Kidney glomerular epithelial cell (primary cell): ENCODE measurements around the gene TPGS1.

Source experiments
- DNase-seq: peaks from one replicate; lab custom pipeline; 2025; lab: John Stamatoyannopoulos, UW

TPGS1 gene

GRCh38 chr19:539429-540030 is 32.2 kb downstream of the TPGS1 start:
- no peak for DNase-seq

GRCh38 chr19:540867-541637 is 33.8 kb downstream of the TPGS1 start:
- DNase-seq: no peak

GRCh38 chr19:541699-542098 is 34.4 kb downstream of the TPGS1 start:
- DNase-seq: no peak

- DNase-seq: no peak
Observed at GRCh38 chr19:542173-542866, 35.0 kb downstream of the TPGS1 start.

GRCh38 chr19:543910-544608 is 36.8 kb downstream of the TPGS1 start, which contains the start of gene GZMM:
Gene GZMM, plus strand, starts transcription at chr19:544053. Its CDS starts 19 bp downstream, at chr19:544072.
- no peak for DNase-seq

- no peak for DNase-seq
Observed at GRCh38 chr19:547117-547516, 39.8 kb downstream of the TPGS1 start.

GRCh38 chr19:547836-548720 is 40.8 kb downstream of the TPGS1 start:
- DNase-seq: no peak

- no peak for DNase-seq
Observed at GRCh38 chr19:548886-549830, 41.9 kb downstream of the TPGS1 start.

- no peak for DNase-seq
Observed at GRCh38 chr19:554817-555216, 47.5 kb downstream of the TPGS1 start.

GRCh38 chr19:555474-555808 is 48.1 kb downstream of the TPGS1 start:
- no peak for DNase-seq

- no peak for DNase-seq
Observed at GRCh38 chr19:556611-557382, 49.5 kb downstream of the TPGS1 start.

- DNase-seq: no peak
Observed at GRCh38 chr19:558770-559439, 51.6 kb downstream of the TPGS1 start.

GRCh38 chr19:560121-560520 is 52.8 kb downstream of the TPGS1 start:
- no peak for DNase-seq

- DNase-seq: no peak
Observed at GRCh38 chr19:566403-566802, 59.1 kb downstream of the TPGS1 start.

GRCh38 chr19:566844-567243 is 59.5 kb downstream of the TPGS1 start:
- no peak for DNase-seq

- no peak for DNase-seq
Observed at GRCh38 chr19:567296-567900, 60.1 kb downstream of the TPGS1 start.
